H9 (cell line): ENCODE results near the gene CSAD. TPM values are rescaled to one million over a fixed set of nuclear protein-coding genes. Genes with fewer than 3 reads are reported as not detected.

Experiments used
- DNase-seq: peaks from one replicate; pipeline ENCODE4 v3.0.0-alpha.2; 2017
- H2AFZ ChIP-seq: one replicate; pipeline ENCODE4 v1.6.1; 2013; ENCODE audit warnings: mild to moderate bottlenecking, low read length, control low read depth, moderate library complexity
- H2AK5ac ChIP-seq: 2 replicates; pipeline ENCODE4 v1.6.1; 2013; ENCODE audit warnings: low read length, control low read depth, mixed read lengths; ENCODE audit not compliant: insufficient read length
- H2BK120ac ChIP-seq: one replicate; pipeline ENCODE4 v1.6.1; 2013; ENCODE audit warnings: low read depth, mild to moderate bottlenecking, low read length, control low read depth, inconsistent platforms; ENCODE audit not compliant: poor library complexity, severe bottlenecking
- H2BK12ac ChIP-seq: 2 replicates; pipeline ENCODE4 v1.6.1; 2013; ENCODE audit warnings: low read length, control low read depth, mixed read lengths, low read depth; ENCODE audit not compliant: insufficient read length
- H2BK15ac ChIP-seq: 2 replicates; pipeline ENCODE4 v1.6.1; 2013; ENCODE audit warnings: low read depth, low read length, control low read depth
- H2BK20ac ChIP-seq: one replicate; pipeline ENCODE4 v1.6.1; 2013; ENCODE audit warnings: low read depth, mild to moderate bottlenecking, low read length, control low read depth, inconsistent platforms; ENCODE audit not compliant: poor library complexity, severe bottlenecking
- H2BK5ac ChIP-seq: 2 replicates; pipeline ENCODE4 v1.6.1; 2013; ENCODE audit warnings: low read length, control low read depth, mixed read lengths; ENCODE audit not compliant: insufficient read length
- H3K14ac ChIP-seq: 2 replicates; pipeline ENCODE4 v1.6.1; 2013; ENCODE audit warnings: low read length, control low read depth; ENCODE audit not compliant: insufficient read depth
- H3K18ac ChIP-seq: 2 replicates; pipeline ENCODE4 v1.6.1; 2013; ENCODE audit warnings: low read depth, mild to moderate bottlenecking, mixed read lengths, low read length, control low read depth; ENCODE audit not compliant: insufficient read length
- H3K23ac ChIP-seq: 2 replicates; pipeline ENCODE4 v1.6.1; 2013; ENCODE audit warnings: low read length, control low read depth, mixed read lengths, low read depth; ENCODE audit not compliant: insufficient read length
- H3K23me2 ChIP-seq: 2 replicates; pipeline ENCODE4 v1.6.1; 2013; ENCODE audit warnings: low read depth, mild to moderate bottlenecking, mixed read lengths, low read length, control low read depth; ENCODE audit not compliant: insufficient read length, poor library complexity, severe bottlenecking
- H3K27ac ChIP-seq: 2 replicates; pipeline ENCODE4 v1.5.1; 2013; ENCODE audit warnings: low read length, control low read depth, mixed read lengths, low read depth; ENCODE audit not compliant: insufficient read length
- H3K27me3 ChIP-seq: 2 replicates; pipeline ENCODE4 v1.6.1; 2013; ENCODE audit warnings: low read length, control low read depth, inconsistent platforms; ENCODE audit not compliant: insufficient read depth
- H3K4ac ChIP-seq: 2 replicates; pipeline ENCODE4 v1.6.1; 2013; ENCODE audit warnings: low read depth, mild to moderate bottlenecking, control low read depth, inconsistent platforms, low read length, moderate library complexity
- H3K4me1 ChIP-seq: 2 replicates; pipeline ENCODE4 v1.6.1; 2013; ENCODE audit warnings: low read length, control low read depth, inconsistent platforms; ENCODE audit not compliant: insufficient read depth
- H3K4me2 ChIP-seq: 2 replicates; pipeline ENCODE4 v1.6.1; 2013; ENCODE audit warnings: low read length, control low read depth, mixed read lengths; ENCODE audit not compliant: insufficient read length, insufficient read depth
- H3K56ac ChIP-seq: 2 replicates; pipeline ENCODE4 v1.6.1; 2013; ENCODE audit warnings: low read depth, mild to moderate bottlenecking, mixed read lengths, low read length, control low read depth; ENCODE audit not compliant: insufficient read length
- H3K79me1 ChIP-seq: 2 replicates; pipeline ENCODE4 v1.6.1; 2013; ENCODE audit warnings: low read depth, mild to moderate bottlenecking, moderate library complexity, low read length, control low read depth, inconsistent platforms; ENCODE audit not compliant: insufficient read depth, poor library complexity, severe bottlenecking
- H3K79me2 ChIP-seq: 2 replicates; pipeline ENCODE4 v1.6.1; 2013; ENCODE audit warnings: low read length, control low read depth, inconsistent platforms; ENCODE audit not compliant: insufficient read depth
- H3K9ac ChIP-seq: 2 replicates; pipeline ENCODE4 v1.6.1; 2013; ENCODE audit warnings: low read length, control low read depth, mixed read lengths; ENCODE audit not compliant: insufficient read length; ENCODE audit errors: extremely low read depth
- H3K9me3 ChIP-seq: one replicate; pipeline ENCODE4 v1.6.1; 2013; ENCODE audit warnings: low read depth, low read length, inconsistent platforms; ENCODE audit not compliant: control insufficient read depth
- H3T11ph ChIP-seq: one replicate; pipeline ENCODE4 v1.6.1; 2013; ENCODE audit warnings: mild to moderate bottlenecking, low read length, control low read depth, inconsistent platforms
- H4K20me1 ChIP-seq: one replicate; pipeline ENCODE4 v1.6.1; 2013; ENCODE audit not compliant: control insufficient read depth, insufficient read length, insufficient read depth
- H4K5ac ChIP-seq: 2 replicates; pipeline ENCODE4 v1.6.1; 2013; ENCODE audit warnings: low read depth, mild to moderate bottlenecking, mixed read lengths, low read length, control low read depth; ENCODE audit not compliant: insufficient read length
- H4K8ac ChIP-seq: replicated peaks from 2 replicates; pipeline ENCODE4 v1.6.1; 2013; ENCODE audit warnings: low read length, control low read depth, mixed read lengths, low read depth; ENCODE audit not compliant: insufficient read length
- H4K91ac ChIP-seq: 2 replicates; pipeline ENCODE4 v1.6.1; 2013; ENCODE audit warnings: low read depth, mild to moderate bottlenecking, moderate library complexity, mixed read lengths, low read length, control low read depth; ENCODE audit not compliant: insufficient read length
- H3K27ac Mint-ChIP-seq, 3 experiments: 2 replicates in 2 of 3; 3 replicates in 1 of 3; pipeline ENCODE4 v1.8.0; 2020 to 2021; ENCODE audit warnings: mixed read lengths in 3 of 3, mild to moderate bottlenecking in 1 of 3, moderate library complexity in 1 of 3
- H3K27me3 Mint-ChIP-seq: 2 replicates; pipeline ENCODE4 v1.8.0; 2021; ENCODE audit warnings: low read depth, mild to moderate bottlenecking, moderate library complexity, mixed read lengths
- H3K36me3 Mint-ChIP-seq, 3 experiments: 2 replicates in 2 of 3; 3 replicates in 1 of 3; pipeline ENCODE4 v1.8.0; 2020 to 2021; ENCODE audit warnings: low read depth in 3 of 3, mixed read lengths in 3 of 3; ENCODE audit not compliant: insufficient read depth in 1 of 3
- H3K4me1 Mint-ChIP-seq, 2 experiments: 2 replicates each; pipeline ENCODE4 v1.8.0; 2020; ENCODE audit warnings: mixed read lengths in 2 of 2
- H3K4me3 Mint-ChIP-seq, 2 experiments: 2 replicates in 1 of 2; 3 replicates in 1 of 2; pipeline ENCODE4 v1.8.0; 2020 to 2021; ENCODE audit warnings: mild to moderate bottlenecking in 2 of 2, mixed read lengths in 2 of 2, moderate library complexity in 1 of 2
- H3K9me3 Mint-ChIP-seq, 2 experiments: 2 replicates in 1 of 2; 3 replicates in 1 of 2; pipeline ENCODE4 v1.8.0; 2020; ENCODE audit warnings: mild to moderate bottlenecking in 2 of 2, mixed read lengths in 2 of 2, moderate library complexity in 1 of 2
- WGBS: extraction: QIAGEN DNeasy Blood & Tissue Kit; methylation state at CpG from one replicate; pipeline ENCODE4 v1.1.7; 2013; ENCODE audit warnings: missing lambda C conversion rate, low lambda C conversion rate, mixed read lengths; ENCODE audit not compliant: insufficient read length; ENCODE audit errors: extremely low coverage; 5-methylcytosine and 5-hydroxymethylcytosine counted together
- total RNA-seq: library from RNA; stranded (reverse); gene quantifications from 2 replicates; pipeline ENCODE4 v1.2.1, GENCODE V29; 2021
- TF ChIP-seq, protein P1 (sequence below): fragments of 200-600 bp; sonication (generic); conservative IDR thresholded peaks from 3 replicates; pipeline ENCODE4 v1.8.0; 2021; ENCODE audit warnings: antibody characterized with exemption, mild to moderate bottlenecking

CSAD gene
- total RNA-seq, 1 experiment from 2014 or later = 7.4 TPM

DNA sequence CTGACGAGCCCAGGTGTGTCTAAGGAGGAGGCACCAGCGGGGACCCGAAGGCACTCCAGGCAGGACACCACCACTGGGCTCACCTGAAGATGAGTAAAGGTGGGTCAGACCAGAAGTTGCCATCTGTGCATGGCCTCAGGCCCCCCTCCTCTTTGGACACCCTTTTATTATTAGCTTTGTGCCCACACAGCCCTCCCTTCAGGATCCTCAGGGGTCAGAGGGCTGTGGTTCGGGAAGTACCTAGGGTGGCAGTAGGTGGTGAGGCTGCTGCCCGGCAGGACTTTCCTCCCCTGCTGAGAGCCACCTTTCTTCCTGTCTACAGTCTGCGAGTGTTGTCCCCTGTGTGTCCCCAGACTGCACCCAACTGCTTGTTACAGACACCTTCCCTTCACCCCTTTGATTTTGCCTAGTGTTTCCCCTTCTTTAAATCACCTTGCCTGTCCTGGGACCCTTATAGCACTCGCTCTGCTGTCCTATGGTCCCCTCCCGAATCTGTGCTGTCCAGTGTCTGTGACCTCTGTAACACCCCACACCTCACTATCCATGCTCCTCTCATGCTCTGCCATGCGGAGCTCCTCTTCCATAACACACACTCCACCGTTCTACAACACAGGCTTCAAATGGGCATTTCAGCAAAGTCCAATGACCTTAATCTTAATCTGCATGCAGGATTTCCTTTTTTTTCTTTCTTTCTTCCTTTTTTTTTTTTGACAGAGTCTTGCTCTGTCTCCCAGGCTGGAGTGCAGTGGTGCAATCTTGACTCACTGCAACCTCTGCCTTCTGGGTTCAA, 51.8 kb downstream of the CSAD start:
- H2BK5ac ChIP-seq = no peak overlapping the region
- no peak overlapping the region for H3K4ac ChIP-seq
- H3K23me2 ChIP-seq = no peaks in the 10 kb centered on the region
- H3K36me3 Mint-ChIP-seq = no peaks in the 10 kb centered on the region
- no peak overlapping the region for H2AK5ac ChIP-seq
- no peaks in the 10 kb centered on the region for H3K4me1 Mint-ChIP-seq
- H3K9ac ChIP-seq = no peak overlapping the region
- no peak overlapping the region for H2BK15ac ChIP-seq
- WGBS = no CpG with 5 or more reads among the region's 10 CpGs
- H3K4me2 ChIP-seq = no peak overlapping the region
- H2AFZ ChIP-seq = no peak overlapping the region
- no peaks in the 10 kb centered on the region for H3K4me1 ChIP-seq
- H3K27ac ChIP-seq = no peak overlapping the region
- no peak for DNase-seq
- H3K27me3 ChIP-seq = no peaks in the 10 kb centered on the region
- no peak overlapping the region for H2BK120ac ChIP-seq
- no peaks in the 10 kb centered on the region for H4K20me1 ChIP-seq
- H3K9me3 ChIP-seq = no peaks in the 10 kb centered on the region
- no peak overlapping the region for H3K18ac ChIP-seq
- no peak overlapping the region for H4K8ac ChIP-seq
- H2BK20ac ChIP-seq = no peak overlapping the region
- H3T11ph ChIP-seq = no peak overlapping the region
- H3K56ac ChIP-seq = no peak overlapping the region
- peaks cover 63% of the 10 kb centered on the region for H3K27me3 Mint-ChIP-seq
- no peaks in the 10 kb centered on the region for H3K9me3 Mint-ChIP-seq
- H4K5ac ChIP-seq = no peak overlapping the region
- H3K79me2 ChIP-seq = no peaks in the 10 kb centered on the region
- no peak overlapping the region for H3K4me3 Mint-ChIP-seq
- H4K91ac ChIP-seq = no peak overlapping the region
- H3K14ac ChIP-seq = no peak overlapping the region
- no peak overlapping the region for H3K23ac ChIP-seq
- no peak overlapping the region for H2BK12ac ChIP-seq
- H3K79me1 ChIP-seq = no peaks in the 10 kb centered on the region
- no peak overlapping the region for H3K27ac Mint-ChIP-seq
- TF ChIP-seq, protein P1, sequence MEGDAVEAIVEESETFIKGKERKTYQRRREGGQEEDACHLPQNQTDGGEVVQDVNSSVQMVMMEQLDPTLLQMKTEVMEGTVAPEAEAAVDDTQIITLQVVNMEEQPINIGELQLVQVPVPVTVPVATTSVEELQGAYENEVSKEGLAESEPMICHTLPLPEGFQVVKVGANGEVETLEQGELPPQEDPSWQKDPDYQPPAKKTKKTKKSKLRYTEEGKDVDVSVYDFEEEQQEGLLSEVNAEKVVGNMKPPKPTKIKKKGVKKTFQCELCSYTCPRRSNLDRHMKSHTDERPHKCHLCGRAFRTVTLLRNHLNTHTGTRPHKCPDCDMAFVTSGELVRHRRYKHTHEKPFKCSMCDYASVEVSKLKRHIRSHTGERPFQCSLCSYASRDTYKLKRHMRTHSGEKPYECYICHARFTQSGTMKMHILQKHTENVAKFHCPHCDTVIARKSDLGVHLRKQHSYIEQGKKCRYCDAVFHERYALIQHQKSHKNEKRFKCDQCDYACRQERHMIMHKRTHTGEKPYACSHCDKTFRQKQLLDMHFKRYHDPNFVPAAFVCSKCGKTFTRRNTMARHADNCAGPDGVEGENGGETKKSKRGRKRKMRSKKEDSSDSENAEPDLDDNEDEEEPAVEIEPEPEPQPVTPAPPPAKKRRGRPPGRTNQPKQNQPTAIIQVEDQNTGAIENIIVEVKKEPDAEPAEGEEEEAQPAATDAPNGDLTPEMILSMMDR = no peak
